HCT116 (cell line): Measurements from ENCODE around the gene ASB14. TPM values are rescaled to one million over a fixed set of nuclear protein-coding genes. Genes with fewer than 3 reads are reported as not detected.

ENCODE experiments used
- ATAC-seq: fragments of 200-7000 bp; cut with Tn5 transposase; 2 replicates; pipeline ENCODE4 v1.9.1; 2020; ENCODE audit warnings: mild to moderate bottlenecking, moderate library complexity
- BruUV-seq: library from RNA; stranded (reverse); fragments of 400-500 nt; replicated peaks from 2 replicates; lab custom pipeline; 2021; lab: Mats Ljungman, UMichigan
- CTCF ChIA-PET: fragments of 300-600 bp; sonication (Branson Sonifier 250); formaldehyde crosslinking; loops from one replicate; lab custom pipeline; 2021; ENCODE audit warnings: antibody characterized with exemption; lab: Charles Lee
- POLR2A ChIA-PET: fragments of 300-600, 350-600 bp; sonication (Branson Sonifier 250); formaldehyde crosslinking; loops from one replicate; lab custom pipeline; 2021; ENCODE audit warnings: antibody characterized with exemption; lab: Charles Lee
- RAD21 ChIA-PET, 2 experiments: fragments of 300-600 bp; sonication (Branson Sonifier 250); formaldehyde crosslinking; loops; one replicate each; lab custom pipeline; 2023; ENCODE audit warnings: low total read pairs in 2 of 2; ENCODE audit not compliant: uncharacterized antibody in 2 of 2, unreplicated experiment in 2 of 2, low non-redundant PET in 1 of 2; lab: Charles Lee
- DNase-seq: peaks from one replicate; pipeline ENCODE4 v3.0.0-alpha.2; 2010; ENCODE audit warnings: low read depth, low spot score
- H2AFZ ChIP-seq: fragments of 200-600 bp; shearing (Covaris generic), sonication (generic); 2 replicates; pipeline ENCODE4 v1.6.1; 2017; ENCODE audit warnings: low read depth, mixed run types, mixed read lengths, antibody characterized with exemption, low read length; ENCODE audit not compliant: poor library complexity, severe bottlenecking
- H3K27ac ChIP-seq: 2 replicates; pipeline ENCODE4 v1.5.1; 2012; ENCODE audit warnings: low read depth, low read length
- H3K27me3 ChIP-seq: fragments of 200-600 bp; sonication (generic); 2 replicates; pipeline ENCODE4 v1.6.1; 2016; ENCODE audit warnings: mixed run types, low read length, mixed read lengths; ENCODE audit not compliant: insufficient read depth
- H3K36me3 ChIP-seq, 2 experiments: fragments of 200-500 bp in 1 of 2; fragments of 200-600 bp in 1 of 2; sonication (Bioruptor generic) in 1 of 2; sonication (generic) in 1 of 2; 2 replicates each; pipeline versions ENCODE4 v1.5.1 to v1.6.1; 2014 to 2016; ENCODE audit warnings: low read length in 2 of 2, inconsistent platforms in 1 of 2, mixed read lengths in 1 of 2, mixed run types in 1 of 2; ENCODE audit not compliant: insufficient read depth in 2 of 2, control insufficient read depth in 1 of 2
- H3K4me1 ChIP-seq, 2 experiments: fragments of 200-600 bp in 1 of 2; sonication (generic) in 1 of 2; 2 replicates each; pipeline versions ENCODE4 v1.5.1 to v1.6.1; 2012 to 2017; ENCODE audit warnings: low read length in 2 of 2, inconsistent platforms in 1 of 2, mild to moderate bottlenecking in 1 of 2, mixed read lengths in 1 of 2, mixed run types in 1 of 2, moderate library complexity in 1 of 2; ENCODE audit not compliant: insufficient read depth in 2 of 2, control insufficient read depth in 1 of 2
- H3K4me2 ChIP-seq: fragments of 200-600 bp; sonication (generic); 2 replicates; pipeline ENCODE4 v1.6.1; 2017; ENCODE audit warnings: mixed run types, low read length, mixed read lengths
- H3K4me3 ChIP-seq, 2 experiments: fragments of 200-600 bp in 1 of 2; sonication (generic) in 1 of 2; replicated peaks in 1 of 2; 2 replicates each; pipeline ENCODE4 v1.5.1; 2011 to 2016; ENCODE audit warnings: low read length in 2 of 2, control low read depth in 1 of 2, low read depth in 1 of 2, mild to moderate bottlenecking in 1 of 2, mixed read lengths in 1 of 2, mixed run types in 1 of 2
- H3K79me2 ChIP-seq: fragments of 200-600 bp; sonication (generic); 2 replicates; pipeline ENCODE4 v1.6.1; 2017; ENCODE audit warnings: mild to moderate bottlenecking, mixed run types, low read length, moderate library complexity, mixed read lengths; ENCODE audit not compliant: insufficient read depth
- H3K9ac ChIP-seq: fragments of 200-600 bp; sonication (generic); 2 replicates; pipeline ENCODE4 v1.6.1; 2016; ENCODE audit warnings: low read length, mixed read lengths
- H3K9me2 ChIP-seq: fragments of 200-600 bp; sonication (generic), shearing (Covaris generic); 2 replicates; pipeline ENCODE4 v1.6.1; 2017; ENCODE audit warnings: mixed run types, mild to moderate bottlenecking, moderate library complexity; ENCODE audit not compliant: insufficient read depth
- H3K9me3 ChIP-seq, 2 experiments: fragments of 200-500 bp in 1 of 2; fragments of 200-600 bp in 1 of 2; sonication (Bioruptor generic) in 1 of 2; sonication (generic) in 1 of 2; 2 replicates each; pipeline ENCODE4 v1.6.1; 2014 to 2017; ENCODE audit warnings: low read length in 2 of 2, mixed read lengths in 2 of 2, inconsistent platforms in 1 of 2, low read depth in 1 of 2, mild to moderate bottlenecking in 1 of 2, mixed run types in 1 of 2, moderate library complexity in 1 of 2; ENCODE audit not compliant: control insufficient read depth in 1 of 2, insufficient read depth in 1 of 2
- H4K20me1 ChIP-seq: fragments of 200-600 bp; sonication (generic), shearing (Covaris generic); 2 replicates; pipeline ENCODE4 v1.6.1; 2017; ENCODE audit warnings: mixed run types, mild to moderate bottlenecking, moderate library complexity; ENCODE audit not compliant: insufficient read depth
- ATF3 ChIP-seq: IDR thresholded peaks from 2 replicates; pipeline ENCODE4 v1.6.1; 2012
- CBX3 ChIP-seq: IDR thresholded peaks from 2 replicates; pipeline ENCODE4 v1.6.1; 2012; ENCODE audit warnings: low read depth
- CEBPB ChIP-seq: IDR thresholded peaks from 2 replicates; pipeline ENCODE4 v1.6.1; 2012; ENCODE audit warnings: low read depth
- CTCF ChIP-seq, 3 experiments: fragments of 200-600 bp in 1 of 3; sonication (generic) in 1 of 3; IDR thresholded peaks in 2 of 3; conservative IDR thresholded peaks in 1 of 3; 2 replicates each; pipeline ENCODE4 v1.5.1; 2012 to 2017; ENCODE audit warnings: low read depth in 2 of 3, low read length in 2 of 3, antibody characterized with exemption in 1 of 3, borderline replicate concordance in 1 of 3, control low read depth in 1 of 3, mild to moderate bottlenecking in 1 of 3, mixed read lengths in 1 of 3, mixed run types in 1 of 3, moderate library complexity in 1 of 3; ENCODE audit not compliant: insufficient read depth in 1 of 3
- EGR1 ChIP-seq: IDR thresholded peaks from 2 replicates; pipeline ENCODE4 v1.6.1; 2012; ENCODE audit warnings: low read depth
- ELF1 ChIP-seq: IDR thresholded peaks from 2 replicates; pipeline ENCODE4 v1.6.1; 2012; ENCODE audit warnings: low read depth, borderline replicate concordance
- EZH2 ChIP-seq: fragments of 200-600 bp; sonication (generic); IDR thresholded peaks from 2 replicates; pipeline ENCODE4 v1.6.1; 2017; ENCODE audit warnings: antibody characterized with exemption, mixed run types
- JUND ChIP-seq: IDR thresholded peaks from 2 replicates; pipeline ENCODE4 v1.6.1; 2012
- MAX ChIP-seq: IDR thresholded peaks from 2 replicates; pipeline ENCODE4 v1.6.1; 2012
- POLR2A ChIP-seq: IDR thresholded peaks from 2 replicates; pipeline ENCODE4 v1.7.0; 2011; ENCODE audit warnings: borderline replicate concordance; ENCODE audit not compliant: insufficient read depth, insufficient read length; ENCODE audit errors: extremely low read depth
- POLR2AphosphoS5 ChIP-seq: IDR thresholded peaks from 2 replicates; pipeline ENCODE4 v1.6.1; 2011; ENCODE audit warnings: mild to moderate bottlenecking, low read depth, low read length, moderate library complexity
- RAD21 ChIP-seq: IDR thresholded peaks from 2 replicates; pipeline ENCODE4 v1.6.1; 2012; ENCODE audit warnings: low read depth, mild to moderate bottlenecking
- REST ChIP-seq: IDR thresholded peaks from 2 replicates; pipeline ENCODE4 v1.6.1; 2012; ENCODE audit warnings: low read depth
- SP1 ChIP-seq: IDR thresholded peaks from 2 replicates; pipeline ENCODE4 v1.6.1; 2012; ENCODE audit warnings: low read depth
- SRF ChIP-seq: IDR thresholded peaks from 2 replicates; pipeline ENCODE4 v1.6.1; 2012; ENCODE audit warnings: low read depth
- TCF7L2 ChIP-seq: IDR thresholded peaks from 2 replicates; pipeline ENCODE4 v1.7.0; 2011; ENCODE audit warnings: borderline replicate concordance, inconsistent platforms; ENCODE audit not compliant: insufficient read depth, insufficient read length; ENCODE audit errors: extremely low read depth
- YY1 ChIP-seq: IDR thresholded peaks from 2 replicates; pipeline ENCODE4 v1.6.1; 2011; ENCODE audit warnings: low read length, low read depth, moderate library complexity, mild to moderate bottlenecking; ENCODE audit not compliant: insufficient replicate concordance; ENCODE audit errors: extremely low read depth
- ZFX ChIP-seq: fragments of 450-650 bp; IDR thresholded peaks from 2 replicates; pipeline ENCODE4 v1.6.1; 2017
- intact Hi-C: fragments of 100-400 bp; cut with micrococcal nuclease; formaldehyde crosslinking; loops from 2 replicates; pipeline ENCODE4 v1.10.0; 2022
- total RNA-seq: library from RNA; stranded (reverse); gene quantifications from one replicate; pipeline ENCODE4 v1.2.1, GENCODE V29; 2021; ENCODE audit not compliant: unreplicated experiment

Gene ASB14
- total RNA-seq, 1 experiment from 2014 or later = not detected

GRCh38 chr3:57261119-57261518, 31.4 kb downstream of the ASB14 start:
- Histone ChIP-seq H3K9me2 (no peaks in the 10 kb centered on the region), H3K4me1 (no peaks in the 10 kb centered on the region), H3K27me3 (no peaks in the 10 kb centered on the region), H4K20me1 (no peaks in the 10 kb centered on the region), H3K4me2 (no peak overlapping the region), H3K9me3 (no peaks in the 10 kb centered on the region), H3K79me2 (no peaks in the 10 kb centered on the region), H3K9ac (no peak overlapping the region), H3K36me3 (peaks cover 31 to 45% of the 10 kb centered on the region in 2 experiments), H3K4me3 (no peak overlapping the region), H3K27ac (no peak overlapping the region), H2AFZ (no peak overlapping the region)
- RAD21 ChIA-PET = no interaction called here
- no TSS peak for BruUV-seq
- CTCF ChIA-PET = no interaction called here
- ATAC-seq (no peak), DNase-seq (no peak)
- no peak for TF ChIP-seq POLR2A
- TF ChIP-seq MAX = no peak
- no peak for TF ChIP-seq REST
- no peak for TF ChIP-seq ATF3
- TF ChIP-seq EGR1 = no peak
- TF ChIP-seq JUND = no peak
- TF ChIP-seq SP1 = no peak
- no peak for TF ChIP-seq CBX3
- TF ChIP-seq YY1 = no peak
- TF ChIP-seq CTCF (IDR thresholded peaks at IDR 0.05 in 2 of 3, conservative IDR thresholded peaks at IDR 0.05 in 1 of 3; ENCODE audit: borderline replicate concordance in 1 of 3, insufficient read depth in 1 of 3, low read depth in 2 of 3, low read length in 2 of 3) = no peak
- no peak for TF ChIP-seq ZFX
- no peak for TF ChIP-seq RAD21
- TF ChIP-seq POLR2AphosphoS5 = no peak
- TF ChIP-seq EZH2 = no peak
- TF ChIP-seq TCF7L2 = no peak
- no peak for TF ChIP-seq CEBPB
- no peak for TF ChIP-seq SRF
- no peak for TF ChIP-seq ELF1
- intact Hi-C loops = no loop called here
- POLR2A ChIA-PET = no interaction called here
